Neuronal stem cell (in vitro differentiated cells): ENCODE measurements around the gene ERCC3.

Experiments
- DNase-seq: peaks from one replicate; pipeline ENCODE4 v3.0.0-alpha.2; 2013; ENCODE audit warnings: low spot score
- H2AFZ ChIP-seq: one replicate; pipeline ENCODE4 v1.6.1; 2013; ENCODE audit warnings: mild to moderate bottlenecking, low read length, inconsistent platforms
- H2AK5ac ChIP-seq: 2 replicates; pipeline ENCODE4 v1.6.1; 2013; ENCODE audit warnings: low read depth, mild to moderate bottlenecking, inconsistent platforms, low read length, moderate library complexity, mixed read lengths
- H2BK120ac ChIP-seq: 2 replicates; pipeline ENCODE4 v1.6.1; 2013; ENCODE audit warnings: low read depth, mild to moderate bottlenecking, inconsistent platforms, low read length, moderate library complexity, mixed read lengths
- H2BK12ac ChIP-seq: one replicate; pipeline ENCODE4 v1.6.1; 2013; ENCODE audit warnings: low read length, inconsistent platforms
- H2BK15ac ChIP-seq: 2 replicates; pipeline ENCODE4 v1.6.1; 2013; ENCODE audit warnings: mild to moderate bottlenecking, low read length, inconsistent platforms, mixed read lengths
- H2BK5ac ChIP-seq: one replicate; pipeline ENCODE4 v1.6.1; 2013; ENCODE audit warnings: inconsistent platforms, mild to moderate bottlenecking, low read length, moderate library complexity
- H3K14ac ChIP-seq: one replicate; pipeline ENCODE4 v1.6.1; 2013; ENCODE audit warnings: low read length, inconsistent platforms
- H3K18ac ChIP-seq: 2 replicates; pipeline ENCODE4 v1.6.1; 2013; ENCODE audit warnings: low read length, inconsistent platforms
- H3K23ac ChIP-seq: 2 replicates; pipeline ENCODE4 v1.6.1; 2013; ENCODE audit warnings: low read depth, mild to moderate bottlenecking, mixed read lengths, low read length, inconsistent platforms; ENCODE audit not compliant: poor library complexity
- H3K27ac ChIP-seq: replicated peaks from 3 replicates; pipeline ENCODE4 v1.5.1; 2013; ENCODE audit warnings: low read length, inconsistent platforms
- H3K27me3 ChIP-seq, 3 experiments: 2 replicates each; pipeline ENCODE4 v1.6.1; 2013; ENCODE audit warnings: low read length in 3 of 3, mild to moderate bottlenecking in 2 of 3, inconsistent platforms in 1 of 3, low read depth in 1 of 3, mixed read lengths in 1 of 3, moderate library complexity in 1 of 3; ENCODE audit not compliant: control insufficient read depth in 3 of 3, insufficient read depth in 3 of 3
- H3K36me3 ChIP-seq, 2 donors: replicated peaks in 1 of 2; 2 replicates each; pipeline ENCODE4 v1.6.1; 2013; ENCODE audit warnings: low read length in 2 of 2; ENCODE audit not compliant: control insufficient read depth in 2 of 2, insufficient read depth in 2 of 2
- H3K4ac ChIP-seq: 2 replicates; pipeline ENCODE4 v1.6.1; 2013; ENCODE audit warnings: inconsistent platforms, mild to moderate bottlenecking, low read length, moderate library complexity
- H3K4me1 ChIP-seq, 2 donors: 1 replicate in 1 of 2; 2 replicates in 1 of 2; pipeline ENCODE4 v1.6.1; 2013; ENCODE audit warnings: low read length in 2 of 2, low read depth in 1 of 2; ENCODE audit not compliant: control insufficient read depth in 2 of 2, insufficient read depth in 1 of 2
- H3K4me2 ChIP-seq: one replicate; pipeline ENCODE4 v1.6.1; 2013; ENCODE audit warnings: mild to moderate bottlenecking, low read length, inconsistent platforms; ENCODE audit not compliant: insufficient read depth, poor library complexity, severe bottlenecking
- H3K4me3 ChIP-seq, 2 donors: 2 replicates each; pipeline ENCODE4 v1.5.1; 2013; ENCODE audit warnings: low read length in 2 of 2, mild to moderate bottlenecking in 2 of 2, inconsistent platforms in 1 of 2, moderate library complexity in 1 of 2
- H3K79me1 ChIP-seq: one replicate; pipeline ENCODE4 v1.6.1; 2013; ENCODE audit warnings: low read depth, mild to moderate bottlenecking, inconsistent platforms, low read length, moderate library complexity
- H3K9ac ChIP-seq: one replicate; pipeline ENCODE4 v1.6.1; 2013; ENCODE audit warnings: mild to moderate bottlenecking, low read depth, low read length, inconsistent platforms; ENCODE audit not compliant: poor library complexity
- H3K9me3 ChIP-seq, 2 donors: replicated peaks in 1 of 2; 2 replicates each; pipeline versions ENCODE3 to v1.6.1; 2013; ENCODE audit warnings: low read length in 2 of 2, mild to moderate bottlenecking in 2 of 2, inconsistent platforms in 1 of 2, low read depth in 1 of 2, mixed read lengths in 1 of 2, moderate library complexity in 1 of 2; ENCODE audit not compliant: control insufficient read depth in 2 of 2, insufficient read depth in 1 of 2
- H4K8ac ChIP-seq: one replicate; pipeline ENCODE4 v1.6.1; 2013; ENCODE audit warnings: low read depth, mild to moderate bottlenecking, inconsistent platforms, low read length, moderate library complexity
- H4K91ac ChIP-seq: one replicate; pipeline ENCODE4 v1.6.1; 2013; ENCODE audit warnings: low read length, low read depth, mild to moderate bottlenecking, inconsistent platforms; ENCODE audit not compliant: poor library complexity
- WGBS, 2 donors: extraction: QIAGEN DNeasy Blood & Tissue Kit; methylation state at CpG; one replicate each; pipeline ENCODE4 v1.1.7; 2013; ENCODE audit warnings: missing lambda C conversion rate in 2 of 2, mixed read lengths in 1 of 2; ENCODE audit not compliant: insufficient read length in 2 of 2, insufficient replicate concordance in 1 of 2; ENCODE audit errors: extremely low coverage in 2 of 2; 5-methylcytosine and 5-hydroxymethylcytosine counted together

Gene ERCC3

GRCh38 chr2:127275789-127276188 lies 18.2 kb downstream of the ERCC3 start:
- no peak overlapping the region for H3K9ac ChIP-seq
- H3K4me2 ChIP-seq, result no peak overlapping the region
- no peak overlapping the region for H3K23ac ChIP-seq
- H2AK5ac ChIP-seq, result no peak overlapping the region
- no peak overlapping the region for H3K18ac ChIP-seq
- no peaks in the 10 kb centered on the region for H3K4me1 ChIP-seq
- peaks cover 0 to 1% of the 10 kb centered on the region in 2 donors for H3K9me3 ChIP-seq
- no peak overlapping the region for H3K14ac ChIP-seq
- no peak overlapping the region for H3K4ac ChIP-seq
- no peak overlapping the region for H2BK5ac ChIP-seq
- no CpG with 5 or more reads among the region's 9 CpGs for WGBS, 2 donors
- H2BK12ac ChIP-seq, result no peak overlapping the region
- H2BK120ac ChIP-seq, result no peak overlapping the region
- no peak overlapping the region for H2AFZ ChIP-seq
- no peak overlapping the region for H2BK15ac ChIP-seq
- no peaks in the 10 kb centered on the region for H3K27me3 ChIP-seq
- no peak overlapping the region for H4K91ac ChIP-seq
- peaks cover 50 to 97% of the 10 kb centered on the region in 2 donors for H3K36me3 ChIP-seq
- no peaks in the 10 kb centered on the region for H3K79me1 ChIP-seq
- H3K27ac ChIP-seq, result no peak overlapping the region
- H3K4me3 ChIP-seq, result no peak overlapping the region
- DNase-seq, result no peak
- H4K8ac ChIP-seq, result no peak overlapping the region

GRCh38 chr2:127275356-127275755 lies 18.6 kb downstream of the ERCC3 start:
- no peaks in the 10 kb centered on the region for H3K79me1 ChIP-seq
- no peak overlapping the region for H2AK5ac ChIP-seq
- no peak overlapping the region for H3K4ac ChIP-seq
- H3K27me3 ChIP-seq, result no peaks in the 10 kb centered on the region
- no peak overlapping the region for H2BK12ac ChIP-seq
- no peak overlapping the region for H4K91ac ChIP-seq
- no peak overlapping the region for H3K18ac ChIP-seq
- H2AFZ ChIP-seq, result no peak overlapping the region
- DNase-seq, result no peak
- no peaks in the 10 kb centered on the region for H3K4me1 ChIP-seq
- H4K8ac ChIP-seq, result no peak overlapping the region
- WGBS, 2 donors, result no CpG with 5 or more reads among the region's 3 CpGs
- H3K9me3 ChIP-seq, result peaks cover 0 to 3% of the 10 kb centered on the region in 2 donors
- H3K9ac ChIP-seq, result no peak overlapping the region
- H2BK15ac ChIP-seq, result no peak overlapping the region
- no peak overlapping the region for H3K4me3 ChIP-seq
- H2BK120ac ChIP-seq, result no peak overlapping the region
- peaks cover 54 to 97% of the 10 kb centered on the region in 2 donors for H3K36me3 ChIP-seq
- H3K27ac ChIP-seq, result no peak overlapping the region
- H3K23ac ChIP-seq, result no peak overlapping the region
- no peak overlapping the region for H3K14ac ChIP-seq
- no peak overlapping the region for H2BK5ac ChIP-seq
- H3K4me2 ChIP-seq, result no peak overlapping the region

GRCh38 chr2:127270663-127271062 lies 23.3 kb downstream of the ERCC3 start:
- no peaks in the 10 kb centered on the region for H3K79me1 ChIP-seq
- H4K91ac ChIP-seq, result no peak overlapping the region
- H3K14ac ChIP-seq, result no peak overlapping the region
- no peaks in the 10 kb centered on the region for H3K27me3 ChIP-seq
- no CpG with 5 or more reads among the region's 5 CpGs for WGBS, 2 donors
- no peak for DNase-seq
- H2BK5ac ChIP-seq, result no peak overlapping the region
- H3K4me1 ChIP-seq, result no peaks in the 10 kb centered on the region
- no peak overlapping the region for H3K18ac ChIP-seq
- H3K36me3 ChIP-seq, result peaks cover 45 to 90% of the 10 kb centered on the region in 2 donors
- H3K4me3 ChIP-seq, result peak overlapping the region in 1 of 2 donors; percentile 42
- H2BK15ac ChIP-seq, result no peak overlapping the region
- no peak overlapping the region for H3K9ac ChIP-seq
- no peak overlapping the region for H2AK5ac ChIP-seq
- H2BK12ac ChIP-seq, result no peak overlapping the region
- no peak overlapping the region for H3K4ac ChIP-seq
- H3K23ac ChIP-seq, result no peak overlapping the region
- H3K9me3 ChIP-seq, result peaks cover 0 to 6% of the 10 kb centered on the region in 2 donors
- H2BK120ac ChIP-seq, result no peak overlapping the region
- no peak overlapping the region for H3K4me2 ChIP-seq
- H3K27ac ChIP-seq, result no peak overlapping the region
- no peak overlapping the region for H4K8ac ChIP-seq
- H2AFZ ChIP-seq, result no peak overlapping the region

GRCh38 chr2:127261804-127262406 lies 32.0 kb downstream of the ERCC3 start:
- H4K8ac ChIP-seq, result no peak overlapping the region
- no peak overlapping the region for H3K9ac ChIP-seq
- H3K36me3 ChIP-seq, result peaks cover 27 to 88% of the 10 kb centered on the region in 2 donors
- WGBS, 2 donors, result no CpG with 5 or more reads among the region's 8 CpGs
- H3K4ac ChIP-seq, result no peak overlapping the region
- H3K14ac ChIP-seq, result no peak overlapping the region
- no peaks in the 10 kb centered on the region for H3K79me1 ChIP-seq
- no peak overlapping the region for H3K4me2 ChIP-seq
- no peak overlapping the region for H3K27ac ChIP-seq
- H3K27me3 ChIP-seq, result no peaks in the 10 kb centered on the region
- H3K18ac ChIP-seq, result no peak overlapping the region
- peaks cover 0 to 3% of the 10 kb centered on the region in 2 donors for H3K4me1 ChIP-seq
- H2BK5ac ChIP-seq, result no peak overlapping the region
- H3K9me3 ChIP-seq, result no peaks in the 10 kb centered on the region
- H3K23ac ChIP-seq, result no peak overlapping the region
- no peak overlapping the region for H2AK5ac ChIP-seq
- H2BK15ac ChIP-seq, result no peak overlapping the region
- no peak overlapping the region for H2BK120ac ChIP-seq
- no peak for DNase-seq
- no peak overlapping the region for H2AFZ ChIP-seq
- no peak overlapping the region for H3K4me3 ChIP-seq
- H4K91ac ChIP-seq, result no peak overlapping the region
- no peak overlapping the region for H2BK12ac ChIP-seq
